SJSA1 (cell line): ENCODE measurements around the gene ZNF549. TPM values are rescaled to one million over a fixed set of nuclear protein-coding genes. Genes with fewer than 3 reads are reported as not detected.
A peak's percentile ranks its signal among the peaks of the same experiment; 100 is the strongest.

Experiments
- DNase-seq, 2 experiments: peaks; one replicate each; pipeline ENCODE4 v3.0.0-alpha.2; 2015 to 2020; ENCODE audit warnings: low spot score in 2 of 2, low read depth in 1 of 2
- H3K27ac ChIP-seq: fragments of 250-450 bp; sonication (Bioruptor Pico); 2 replicates; pipeline ENCODE4 v1.5.1; 2020; ENCODE audit warnings: mild to moderate bottlenecking, moderate library complexity
- H3K27me3 ChIP-seq: fragments of 250-450 bp; sonication (Bioruptor Pico); replicated peaks from 2 replicates; pipeline ENCODE4 v1.5.1; 2020; ENCODE audit warnings: mild to moderate bottlenecking, moderate library complexity
- H3K36me3 ChIP-seq: fragments of 250-450 bp; sonication (Bioruptor Pico); 2 replicates; pipeline ENCODE4 v1.5.1; 2020; ENCODE audit warnings: mild to moderate bottlenecking
- H3K4me1 ChIP-seq: fragments of 250-450 bp; sonication (Bioruptor Pico); replicated peaks from 2 replicates; pipeline ENCODE4 v1.6.1; 2021; ENCODE audit warnings: mild to moderate bottlenecking
- H3K4me3 ChIP-seq: fragments of 250-450 bp; sonication (Bioruptor Pico); 2 replicates; pipeline ENCODE4 v1.5.1; 2020; ENCODE audit warnings: mild to moderate bottlenecking
- H3K9me3 ChIP-seq: fragments of 250-450 bp; sonication (Bioruptor Pico); replicated peaks from 2 replicates; pipeline ENCODE4 v1.5.1; 2020; ENCODE audit warnings: mild to moderate bottlenecking
- total RNA-seq: library from RNA; depleted of rRNA; stranded (reverse); fragments of >200 nt; shearing (Covaris generic); gene quantifications from 2 replicates; pipeline ENCODE4 v1.2.3, GENCODE V29; 2014

ZNF549 gene
- total RNA-seq, 1 experiment from 2014 or later, result 3.9 TPM

GRCh38 chr19:57552432-57552831 lies 25.3 kb downstream of the ZNF549 start:
- Histone ChIP-seq H3K4me1 (no peaks in the 10 kb centered on the region), H3K27ac (no peak overlapping the region), H3K9me3 (peaks cover 36% of the 10 kb centered on the region), H3K4me3 (no peak overlapping the region), H3K36me3 (peaks cover 92% of the 10 kb centered on the region), H3K27me3 (no peaks in the 10 kb centered on the region)
- DNase-seq, result no peak

DNA sequence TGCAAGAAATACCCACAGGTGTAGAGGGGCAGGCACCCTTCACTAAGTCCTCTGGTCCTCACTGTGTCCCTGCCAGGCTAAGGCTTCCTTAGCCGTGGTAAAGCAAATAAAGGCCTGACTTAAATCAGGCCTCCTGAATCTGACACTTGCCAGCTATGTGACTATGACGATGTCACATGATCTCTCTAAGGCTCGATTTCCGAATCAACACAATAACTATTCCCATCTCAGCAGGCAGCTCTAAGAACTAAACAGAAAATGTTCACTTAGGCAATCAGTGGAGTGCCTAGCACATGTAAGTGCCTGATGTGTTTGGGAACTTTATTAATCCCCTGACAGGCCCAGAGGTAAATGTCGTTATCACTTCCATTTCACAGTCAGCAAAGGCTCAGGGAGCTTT lies 30.5 kb downstream of the ZNF549 start:
- H3K36me3 ChIP-seq, result peaks cover 40% of the 10 kb centered on the region
- no peaks in the 10 kb centered on the region for H3K27me3 ChIP-seq
- peaks cover 14% of the 10 kb centered on the region for H3K4me1 ChIP-seq
- no peak for DNase-seq
- peaks cover 16% of the 10 kb centered on the region; the same call in 1 of the 2 replicates for H3K9me3 ChIP-seq
- no peak overlapping the region for H3K27ac ChIP-seq
- H3K4me3 ChIP-seq, result no peak overlapping the region

DNA sequence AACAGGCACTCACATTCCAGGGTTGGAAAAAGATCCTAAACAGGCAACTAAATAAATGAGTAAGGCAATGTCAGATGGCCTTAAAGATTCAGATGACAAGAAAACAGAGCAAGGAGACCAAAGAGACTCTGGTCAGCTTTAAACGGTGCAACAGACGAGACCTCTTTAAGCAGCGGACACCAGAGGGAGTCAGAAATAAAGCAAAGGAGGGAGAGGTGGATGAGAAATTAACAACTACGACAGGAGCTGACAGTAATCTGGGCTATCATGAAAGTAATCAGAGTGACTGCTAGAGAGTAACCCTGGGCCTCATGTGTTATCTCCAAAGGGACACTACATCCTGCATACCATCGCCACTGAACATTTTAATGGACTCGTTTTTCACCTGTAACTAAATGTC lies 31.4 kb downstream of the ZNF549 start:
- peaks cover 19% of the 10 kb centered on the region for H3K9me3 ChIP-seq
- DNase-seq, result no peak
- no peaks in the 10 kb centered on the region for H3K27me3 ChIP-seq
- H3K4me1 ChIP-seq, result peaks cover 14% of the 10 kb centered on the region
- peak overlapping the region; percentile 72 for H3K4me3 ChIP-seq
- no peak overlapping the region for H3K27ac ChIP-seq
- H3K36me3 ChIP-seq, result peaks cover 32% of the 10 kb centered on the region

GRCh38 chr19:57559008-57559403 lies 31.9 kb downstream of the ZNF549 start:
- Histone ChIP-seq H3K27me3 (no peaks in the 10 kb centered on the region), H3K27ac (peak overlapping the region; percentile 75), H3K36me3 (peaks cover 27% of the 10 kb centered on the region), H3K9me3 (peaks cover 21% of the 10 kb centered on the region), H3K4me3 (peak overlapping the region; percentile 72), H3K4me1 (peaks cover 14% of the 10 kb centered on the region)
- peak; percentile 29 to 46 for DNase-seq

- H3K4me3 ChIP-seq, result peak within 1 kb of the TSS; percentile 72
- H3K27ac ChIP-seq, result peak within 1 kb of the TSS; percentile 75
- peaks cover 22% of the 10 kb centered on the region for H3K36me3 ChIP-seq
- peak; percentile 82 to 90 for DNase-seq
- H3K4me1 ChIP-seq, result peaks cover 14% of the 10 kb centered on the region
- peaks cover 18% of the 10 kb centered on the region for H3K9me3 ChIP-seq
- no peaks in the 10 kb centered on the region for H3K27me3 ChIP-seq
Measured at GRCh38 chr19:57559404-57560025, 32.4 kb downstream of the ZNF549 start, which contains the start of gene ZNF550. Gene ZNF550, minus strand, starts transcription at chr19:57559863. Its CDS starts 181 bp downstream, at chr19:57559682.

GRCh38 chr19:57560049-57560491 lies 32.9 kb downstream of the ZNF549 start:
- Histone ChIP-seq H3K27me3 (no peaks in the 10 kb centered on the region), H3K4me1 (peaks cover 14% of the 10 kb centered on the region), H3K4me3 (peak overlapping the region; percentile 72), H3K27ac (peak overlapping the region; percentile 75), H3K36me3 (peaks cover 16% of the 10 kb centered on the region), H3K9me3 (peaks cover 20% of the 10 kb centered on the region)
- peak; percentile 72 for DNase-seq

GRCh38 chr19:57563547-57563946 lies 36.4 kb downstream of the ZNF549 start:
- Histone ChIP-seq H3K9me3 (peaks cover 46% of the 10 kb centered on the region), H3K4me3 (no peak overlapping the region), H3K27me3 (no peaks in the 10 kb centered on the region), H3K36me3 (no peaks in the 10 kb centered on the region), H3K27ac (no peak overlapping the region), H3K4me1 (peaks cover 12% of the 10 kb centered on the region)
- no peak for DNase-seq

GRCh38 chr19:57566396-57567265 lies 39.5 kb downstream of the ZNF549 start:
- Histone ChIP-seq H3K9me3 (peaks cover 60% of the 10 kb centered on the region), H3K27me3 (no peaks in the 10 kb centered on the region), H3K36me3 (peaks cover 11% of the 10 kb centered on the region), H3K4me3 (no peak overlapping the region), H3K4me1 (no peaks in the 10 kb centered on the region), H3K27ac (no peak overlapping the region)
- no peak for DNase-seq

- DNase-seq, result no peak
- no peaks in the 10 kb centered on the region for H3K4me1 ChIP-seq
- H3K9me3 ChIP-seq, result peaks cover 65% of the 10 kb centered on the region
- no peak overlapping the region for H3K27ac ChIP-seq
- H3K27me3 ChIP-seq, result no peaks in the 10 kb centered on the region
- H3K4me3 ChIP-seq, result no peak overlapping the region
- peaks cover 52% of the 10 kb centered on the region for H3K36me3 ChIP-seq
Measured at GRCh38 chr19:57570707-57571106, 43.6 kb downstream of the ZNF549 start.

- Histone ChIP-seq H3K36me3 (peaks cover 70% of the 10 kb centered on the region), H3K27me3 (no peaks in the 10 kb centered on the region), H3K27ac (no peak overlapping the region), H3K4me3 (no peak overlapping the region), H3K4me1 (no peaks in the 10 kb centered on the region), H3K9me3 (peaks cover 56% of the 10 kb centered on the region)
- DNase-seq, result no peak
Measured at GRCh38 chr19:57572415-57572947, 45.3 kb downstream of the ZNF549 start.

DNA sequence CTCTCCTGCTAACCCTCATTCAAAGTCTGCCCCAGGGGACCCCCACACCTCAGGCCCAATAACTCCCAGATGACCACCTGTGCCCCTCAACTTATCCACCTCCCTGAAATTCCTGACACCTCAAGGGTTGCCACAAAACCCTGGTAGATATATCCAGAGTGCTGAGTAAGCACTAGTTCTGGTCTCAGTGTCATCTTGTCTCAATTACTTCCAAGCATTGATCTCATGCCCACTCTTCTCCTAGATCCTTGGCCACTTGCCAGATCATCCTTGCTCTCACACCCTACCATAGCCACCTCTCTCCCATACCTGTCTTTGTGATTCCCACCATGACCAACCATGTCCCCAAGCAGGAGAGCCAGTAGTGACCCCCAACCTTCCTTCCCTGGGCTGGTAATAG lies 49.5 kb downstream of the ZNF549 start:
- H3K4me3 ChIP-seq, result no peak overlapping the region
- DNase-seq, result no peak

GRCh38 chr19:57578487-57579205 lies 51.5 kb downstream of the ZNF549 start, which contains the start of gene ZNF416:
Gene ZNF416, minus strand, starts transcription at chr19:57578911. Its CDS starts 207 bp downstream, at chr19:57578704.
- Histone ChIP-seq H3K36me3 (peaks cover 45% of the 10 kb centered on the region), H3K27ac (no peak within 1 kb of the TSS), H3K4me3 (peak within 1 kb of the TSS; percentile 89), H3K4me1 (peaks cover 5% of the 10 kb centered on the region), H3K9me3 (peaks cover 33% of the 10 kb centered on the region), H3K27me3 (no peaks in the 10 kb centered on the region)
- DNase-seq, result peak; percentile 93 to 97

More for the DNA sequence above, 49.5 kb downstream of the ZNF549 start:
- Histone ChIP-seq H3K27ac (no peak overlapping the region), H3K36me3 (peaks cover 65% of the 10 kb centered on the region), H3K4me1 (no peaks in the 10 kb centered on the region; the same call in 1 of the 2 replicates), H3K9me3 (peaks cover 41% of the 10 kb centered on the region), H3K27me3 (no peaks in the 10 kb centered on the region)

GRCh38 chr19:57583104-57583520 lies 56.0 kb downstream of the ZNF549 start:
- DNase-seq, result no peak
- H3K4me1 ChIP-seq, result peaks cover 15% of the 10 kb centered on the region
- H3K27ac ChIP-seq, result no peak overlapping the region
- no peaks in the 10 kb centered on the region for H3K27me3 ChIP-seq
- peak overlapping the region; percentile 60 for H3K4me3 ChIP-seq
- H3K36me3 ChIP-seq, result peaks cover 24% of the 10 kb centered on the region
- H3K9me3 ChIP-seq, result peaks cover 16% of the 10 kb centered on the region
